ENCODE measurements around the gene SPRED3.

DNA sequence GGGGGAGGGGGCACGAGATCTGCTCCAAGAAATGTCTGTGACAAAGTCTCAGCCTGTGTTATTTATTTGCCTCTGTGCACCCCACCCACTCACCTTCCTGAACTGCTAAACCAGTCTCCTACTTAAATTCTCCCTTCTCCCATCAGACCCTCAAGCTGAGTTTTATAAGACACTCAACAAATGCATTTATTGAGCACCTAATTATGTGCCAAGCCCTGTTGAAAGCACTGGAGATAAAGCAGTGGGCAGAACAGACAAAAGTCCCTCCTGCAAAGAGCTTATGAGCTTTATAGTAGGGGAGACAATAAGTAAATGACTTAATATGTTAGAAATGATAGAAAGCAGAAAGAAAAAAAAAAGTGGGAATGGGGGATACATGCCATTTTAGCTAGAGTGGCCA is 11.0 kb downstream of the SPRED3 start:
- TF ChIP-seq EP300 (IDR thresholded peaks at IDR 0.05; ENCODE audit: low read depth) (no peak), POLR2A (IDR thresholded peaks at IDR 0.05) (no peak), POLR2AphosphoS5 (IDR thresholded peaks at IDR 0.05) (no peak)
- TF ChIP-seq, protein P1, sequence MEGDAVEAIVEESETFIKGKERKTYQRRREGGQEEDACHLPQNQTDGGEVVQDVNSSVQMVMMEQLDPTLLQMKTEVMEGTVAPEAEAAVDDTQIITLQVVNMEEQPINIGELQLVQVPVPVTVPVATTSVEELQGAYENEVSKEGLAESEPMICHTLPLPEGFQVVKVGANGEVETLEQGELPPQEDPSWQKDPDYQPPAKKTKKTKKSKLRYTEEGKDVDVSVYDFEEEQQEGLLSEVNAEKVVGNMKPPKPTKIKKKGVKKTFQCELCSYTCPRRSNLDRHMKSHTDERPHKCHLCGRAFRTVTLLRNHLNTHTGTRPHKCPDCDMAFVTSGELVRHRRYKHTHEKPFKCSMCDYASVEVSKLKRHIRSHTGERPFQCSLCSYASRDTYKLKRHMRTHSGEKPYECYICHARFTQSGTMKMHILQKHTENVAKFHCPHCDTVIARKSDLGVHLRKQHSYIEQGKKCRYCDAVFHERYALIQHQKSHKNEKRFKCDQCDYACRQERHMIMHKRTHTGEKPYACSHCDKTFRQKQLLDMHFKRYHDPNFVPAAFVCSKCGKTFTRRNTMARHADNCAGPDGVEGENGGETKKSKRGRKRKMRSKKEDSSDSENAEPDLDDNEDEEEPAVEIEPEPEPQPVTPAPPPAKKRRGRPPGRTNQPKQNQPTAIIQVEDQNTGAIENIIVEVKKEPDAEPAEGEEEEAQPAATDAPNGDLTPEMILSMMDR (IDR thresholded peaks at IDR 0.05) = no peak

Measured in transverse colon (tissue), 4 donors.